ENCODE results near the gene SIX5.
A peak's percentile ranks its signal among the peaks of the same experiment; 100 is the strongest.
"Not testable (repeated sequence)": the region's sequence is repeated elsewhere in the genome, so short reads cannot be mapped to it uniquely, and the experiment has no call there.

Gene SIX5

DNA sequence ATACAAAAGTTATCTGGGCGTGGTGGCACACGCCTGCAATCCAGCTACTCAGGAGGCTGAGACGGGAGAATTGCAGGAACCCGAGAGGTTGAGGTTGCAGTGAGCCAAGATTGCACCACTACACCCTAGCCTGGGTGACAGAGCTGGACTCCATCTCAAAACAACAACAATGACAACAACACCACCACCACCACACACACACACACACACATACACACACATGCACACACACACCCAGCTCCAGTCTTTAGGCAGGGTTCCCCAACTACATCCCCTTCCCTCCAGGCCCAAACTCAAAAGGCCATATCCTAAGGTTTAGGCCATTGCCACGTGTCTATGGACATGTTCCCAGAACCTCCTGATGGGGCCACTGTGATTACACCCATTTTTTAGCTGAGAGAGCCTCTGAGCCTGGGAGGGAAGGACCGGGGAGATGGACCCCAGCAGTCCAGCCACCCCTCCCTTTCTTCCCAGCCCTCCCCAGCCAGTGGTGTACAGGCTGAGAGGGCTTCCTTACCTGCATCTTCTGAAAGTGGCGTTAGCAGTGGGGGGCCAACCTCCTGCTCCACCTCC is 32.6 kb upstream of the SIX5 start:
- H3K4me3 ChIP-seq (ENCODE audit: low read length): no peak overlapping the region
- TF ChIP-seq, protein P1, sequence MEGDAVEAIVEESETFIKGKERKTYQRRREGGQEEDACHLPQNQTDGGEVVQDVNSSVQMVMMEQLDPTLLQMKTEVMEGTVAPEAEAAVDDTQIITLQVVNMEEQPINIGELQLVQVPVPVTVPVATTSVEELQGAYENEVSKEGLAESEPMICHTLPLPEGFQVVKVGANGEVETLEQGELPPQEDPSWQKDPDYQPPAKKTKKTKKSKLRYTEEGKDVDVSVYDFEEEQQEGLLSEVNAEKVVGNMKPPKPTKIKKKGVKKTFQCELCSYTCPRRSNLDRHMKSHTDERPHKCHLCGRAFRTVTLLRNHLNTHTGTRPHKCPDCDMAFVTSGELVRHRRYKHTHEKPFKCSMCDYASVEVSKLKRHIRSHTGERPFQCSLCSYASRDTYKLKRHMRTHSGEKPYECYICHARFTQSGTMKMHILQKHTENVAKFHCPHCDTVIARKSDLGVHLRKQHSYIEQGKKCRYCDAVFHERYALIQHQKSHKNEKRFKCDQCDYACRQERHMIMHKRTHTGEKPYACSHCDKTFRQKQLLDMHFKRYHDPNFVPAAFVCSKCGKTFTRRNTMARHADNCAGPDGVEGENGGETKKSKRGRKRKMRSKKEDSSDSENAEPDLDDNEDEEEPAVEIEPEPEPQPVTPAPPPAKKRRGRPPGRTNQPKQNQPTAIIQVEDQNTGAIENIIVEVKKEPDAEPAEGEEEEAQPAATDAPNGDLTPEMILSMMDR (conservative IDR thresholded peaks at IDR 0.05; ENCODE audit: low read depth, low read length): no peak
- no peak for DNase-seq (ENCODE audit: low read depth)

DNA sequence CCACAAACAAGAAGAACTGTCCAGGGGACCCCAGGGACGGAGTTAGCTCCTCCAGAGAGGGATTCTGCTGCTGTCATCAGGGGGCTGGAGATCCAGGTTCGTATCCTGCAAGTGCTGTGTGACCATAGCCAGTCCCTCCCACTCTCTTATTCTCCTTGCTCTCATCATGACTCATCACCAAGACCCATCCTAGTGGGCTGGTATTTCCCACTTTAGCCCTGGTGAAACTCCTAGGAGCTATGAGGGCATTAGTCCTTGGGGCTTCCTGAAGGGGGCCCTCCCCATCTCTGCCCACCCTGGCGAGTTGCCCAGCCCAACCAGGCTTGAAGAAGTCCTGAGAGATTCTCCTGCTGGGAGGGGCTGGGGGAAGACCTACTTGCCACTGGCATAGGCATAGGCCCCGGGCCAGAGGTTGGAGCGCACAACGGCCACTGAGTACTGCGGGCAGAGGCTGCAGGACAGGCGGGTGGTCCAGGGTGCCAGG is 31.1 kb upstream of the SIX5 start:
- no peak overlapping the region for H3K4me3 ChIP-seq (ENCODE audit: low read length)
- TF ChIP-seq, protein P1 (conservative IDR thresholded peaks at IDR 0.05; ENCODE audit: low read depth, low read length): no peak
- DNase-seq (ENCODE audit: low read depth): no peak

DNA sequence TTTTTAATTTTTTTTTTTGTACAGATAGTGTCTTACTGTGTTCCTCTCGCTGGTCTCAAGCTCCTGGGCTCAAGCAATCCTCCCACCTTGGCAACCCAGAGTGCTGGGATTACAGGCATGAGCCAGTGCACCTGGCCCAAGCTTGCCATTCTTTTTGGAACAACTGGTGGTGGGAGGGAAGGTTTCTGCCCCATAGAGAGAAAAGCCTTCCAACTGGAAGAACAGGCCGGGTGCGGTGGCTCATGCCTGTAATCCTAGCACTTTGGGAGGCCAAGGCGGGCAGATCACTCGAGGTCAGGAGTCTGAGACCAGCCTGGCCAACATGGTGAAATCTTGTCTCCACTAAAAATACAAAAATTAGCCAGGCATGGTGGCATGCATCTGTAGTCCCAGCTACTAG is 30.5 kb upstream of the SIX5 start:
- not testable (repeated sequence) for DNase-seq (ENCODE audit: low read depth); H3K4me3 ChIP-seq (ENCODE audit: low read length)

DNA sequence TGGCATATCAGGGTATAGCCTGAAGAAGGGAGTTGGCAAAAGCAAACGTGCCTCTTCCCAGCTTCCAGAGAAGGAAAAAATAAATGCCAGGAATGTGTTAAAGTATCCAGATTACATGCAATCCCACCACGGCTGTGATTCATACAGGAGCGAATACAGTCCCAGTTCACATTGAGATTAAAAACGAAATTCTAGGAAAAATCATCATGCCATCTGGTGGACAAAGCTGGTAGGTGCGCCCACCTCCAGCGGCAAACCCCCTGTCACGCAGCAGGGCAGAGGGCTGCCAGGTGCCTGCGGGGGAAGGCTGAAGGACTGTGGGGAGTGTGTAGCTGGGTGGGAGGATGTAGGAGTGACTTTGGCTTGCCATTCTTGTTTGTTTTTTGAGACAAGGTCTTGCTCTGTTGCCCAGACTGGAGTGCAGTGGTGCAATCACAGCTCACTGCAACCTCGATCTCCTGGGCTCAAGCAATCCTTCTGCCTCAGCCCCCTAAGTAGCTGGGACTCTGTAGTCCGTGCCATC is 30.0 kb upstream of the SIX5 start:
- TF ChIP-seq, protein P1 (conservative IDR thresholded peaks at IDR 0.05; ENCODE audit: low read depth, low read length): peak; percentile 81
- DNase-seq (ENCODE audit: low read depth): no peak
- no peak overlapping the region for H3K4me3 ChIP-seq (ENCODE audit: low read length)

DNA sequence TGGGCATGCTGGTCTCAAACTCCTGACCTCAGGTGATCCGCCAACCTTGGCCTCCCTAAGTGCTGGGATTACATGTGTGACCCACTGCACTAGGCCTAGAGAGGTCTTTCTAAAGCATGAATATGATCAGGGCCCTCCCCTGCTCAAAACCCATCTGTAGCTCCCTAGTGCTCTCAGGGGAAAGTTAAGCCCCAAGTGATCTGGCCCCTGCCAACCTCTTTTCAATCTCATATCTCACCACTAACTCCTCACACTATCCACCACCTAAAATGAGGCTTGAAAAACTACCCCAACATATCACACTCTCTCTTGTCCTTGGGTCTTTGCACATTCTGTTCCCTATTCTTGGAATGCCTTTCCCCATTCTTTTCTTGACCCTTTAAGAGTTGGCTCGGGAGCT is 25.6 kb upstream of the SIX5 start:
- H3K4me3 ChIP-seq (ENCODE audit: low read length): no peak overlapping the region
- TF ChIP-seq, protein P1 (conservative IDR thresholded peaks at IDR 0.05; ENCODE audit: low read depth, low read length): no peak
- DNase-seq (ENCODE audit: low read depth): no peak

DNA sequence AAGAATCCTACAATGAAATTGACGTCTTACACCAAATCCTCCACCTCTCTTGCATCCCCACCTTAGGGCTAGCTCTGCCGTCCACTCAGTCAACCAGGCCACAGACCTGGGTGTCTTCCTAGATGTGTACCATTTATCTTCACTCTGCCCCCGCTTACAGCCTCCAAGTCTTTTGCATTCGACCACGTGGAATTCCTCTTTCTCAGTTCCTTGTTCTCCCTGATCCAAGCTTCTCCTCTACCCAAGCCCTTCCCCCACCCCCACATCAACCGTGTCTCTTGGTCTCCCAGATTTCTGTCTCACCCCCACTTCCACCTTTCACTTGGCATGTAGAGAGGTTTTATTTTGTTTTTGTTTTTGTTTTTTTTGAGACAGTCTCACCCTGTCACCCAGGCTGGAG is 24.8 kb upstream of the SIX5 start:
- DNase-seq (ENCODE audit: low read depth): no peak
- no peak overlapping the region for H3K4me3 ChIP-seq (ENCODE audit: low read length)
- TF ChIP-seq, protein P1 (conservative IDR thresholded peaks at IDR 0.05; ENCODE audit: low read depth, low read length): no peak

DNA sequence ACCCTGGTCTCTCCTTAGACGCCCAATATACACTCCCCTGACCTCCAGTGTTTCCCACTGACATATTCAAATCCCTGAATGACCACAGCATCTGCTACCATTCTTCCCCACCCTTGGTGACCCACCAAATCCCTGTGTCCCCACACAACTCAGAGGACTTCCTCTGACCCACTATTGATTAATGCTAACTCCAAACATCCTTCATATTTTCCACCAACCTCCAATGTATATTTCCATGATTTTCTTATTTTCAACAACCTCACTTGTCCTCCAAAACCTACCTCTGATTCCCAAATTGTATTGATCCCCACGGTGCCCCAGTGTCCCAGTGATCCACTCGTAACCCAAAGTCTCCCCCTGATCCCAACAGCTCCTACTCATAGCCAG is 24.1 kb upstream of the SIX5 start:
- peak overlapping the region; percentile 11 for H3K4me3 ChIP-seq (ENCODE audit: low read length)
- TF ChIP-seq, protein P1 (conservative IDR thresholded peaks at IDR 0.05; ENCODE audit: low read depth, low read length): no peak
- no peak for DNase-seq (ENCODE audit: low read depth)
